ENCODE measurements around the gene RBM10. TPM values are rescaled to one million over a fixed set of nuclear protein-coding genes. Genes with fewer than 3 reads are reported as not detected.

RBM10 gene
- total RNA-seq, 1 donor from 2014 or later, result 27.1 TPM

DNA sequence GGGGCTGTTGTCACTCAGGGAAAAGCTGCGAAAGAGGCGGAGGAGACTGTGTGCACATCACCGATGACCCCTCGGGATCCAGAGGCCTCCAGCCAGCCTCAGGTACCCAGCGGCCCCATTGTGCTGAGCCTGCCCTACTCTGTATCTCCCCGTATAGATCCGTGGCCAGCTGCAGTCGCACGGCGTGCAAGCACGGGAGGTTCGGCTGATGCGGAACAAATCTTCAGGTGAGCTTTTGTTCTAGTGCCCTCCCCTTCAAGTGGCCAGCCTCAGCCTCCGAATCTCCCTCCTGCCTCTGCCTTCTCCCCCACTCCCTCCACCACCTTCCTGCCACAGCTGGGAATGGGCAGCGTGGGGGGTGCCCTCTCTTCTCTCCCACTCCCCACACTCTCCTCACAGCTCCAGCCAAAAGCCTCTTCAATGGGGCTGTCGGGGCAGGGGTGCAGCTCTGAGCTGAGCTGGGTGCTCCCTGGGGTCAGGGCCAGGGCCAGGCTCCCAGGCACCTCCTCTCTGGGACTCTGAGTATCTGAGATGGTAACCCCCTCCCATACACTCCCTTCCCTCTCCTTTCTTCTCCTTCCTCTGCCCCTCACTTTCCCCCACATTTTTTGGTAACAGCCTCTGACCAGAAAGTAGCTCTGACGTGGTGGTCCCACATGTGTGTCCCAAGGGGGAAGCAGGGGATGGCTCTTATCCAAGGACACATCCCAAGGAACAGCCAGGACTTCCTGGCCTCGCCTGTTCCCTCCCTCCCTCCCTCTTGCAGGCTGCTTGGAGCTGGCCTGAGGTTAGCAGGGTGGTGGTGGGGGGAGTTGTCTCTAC, 28.2 kb downstream of the RBM10 start:
- peak; percentile 68 for DNase-seq (ENCODE audit: low spot score)
- intact Hi-C loops (cut with DNase I), result no loop called here

DNA sequence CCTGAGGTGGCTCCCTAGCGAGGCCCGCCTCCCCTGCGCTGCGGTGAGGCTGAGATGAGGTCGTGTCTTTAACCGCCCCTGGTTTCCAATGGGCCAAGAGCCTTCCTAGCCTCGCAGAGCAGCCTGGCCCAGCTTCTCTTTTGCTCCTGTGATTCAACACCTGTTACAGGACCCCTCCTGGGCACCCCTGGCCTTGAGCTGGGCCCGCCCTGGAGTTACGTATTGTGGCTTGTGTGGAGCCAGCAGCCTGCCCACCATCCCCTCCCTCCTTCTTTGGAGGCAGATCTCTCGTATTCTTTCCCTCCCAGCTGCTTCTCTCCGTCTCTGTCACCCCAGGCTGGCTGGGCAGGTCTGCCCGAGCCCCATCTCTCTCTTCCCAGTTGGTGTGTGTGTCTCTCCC, 29.4 kb downstream of the RBM10 start:
- intact Hi-C loops (cut with DNase I), result no loop called here
- peak; percentile 61 for DNase-seq (ENCODE audit: low spot score)

DNA sequence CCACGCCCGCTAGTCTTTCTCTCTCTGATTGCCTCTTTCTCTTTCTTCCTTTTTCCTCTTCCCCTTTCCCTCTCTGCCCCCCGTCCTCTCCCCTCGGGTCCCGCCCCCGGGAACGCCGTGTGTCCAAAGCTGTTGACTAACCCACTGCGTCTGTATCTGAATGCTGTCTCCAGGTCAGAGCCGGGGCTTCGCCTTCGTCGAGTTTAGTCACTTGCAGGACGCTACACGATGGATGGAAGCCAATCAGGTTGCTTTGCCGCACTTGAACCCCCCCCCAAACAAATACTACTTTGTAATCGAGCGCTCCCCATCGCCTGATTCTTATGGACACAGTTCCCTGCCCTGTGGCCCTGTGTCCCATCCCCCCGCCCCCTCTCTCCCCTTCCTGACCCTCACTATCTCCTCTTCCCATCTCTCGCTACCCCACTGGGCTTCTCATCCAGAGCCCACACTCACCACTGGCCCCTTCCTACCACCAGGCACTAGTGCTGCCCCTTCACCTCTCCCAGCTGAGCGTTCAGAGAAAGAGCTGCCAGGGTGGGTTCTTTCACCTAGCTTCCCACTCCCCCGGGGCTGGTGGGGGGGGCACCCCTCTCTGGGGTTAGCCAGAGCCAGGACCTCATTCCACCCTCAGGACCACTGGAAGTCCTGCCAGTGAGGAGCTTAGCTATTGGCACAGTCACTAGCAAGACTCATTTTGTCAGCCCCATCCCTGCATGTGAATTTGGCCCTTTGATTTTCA, 30.0 kb downstream of the RBM10 start:
- intact Hi-C loops (cut with DNase I), result no loop called here
- DNase-seq (ENCODE audit: low spot score), result peak; percentile 36

DNA sequence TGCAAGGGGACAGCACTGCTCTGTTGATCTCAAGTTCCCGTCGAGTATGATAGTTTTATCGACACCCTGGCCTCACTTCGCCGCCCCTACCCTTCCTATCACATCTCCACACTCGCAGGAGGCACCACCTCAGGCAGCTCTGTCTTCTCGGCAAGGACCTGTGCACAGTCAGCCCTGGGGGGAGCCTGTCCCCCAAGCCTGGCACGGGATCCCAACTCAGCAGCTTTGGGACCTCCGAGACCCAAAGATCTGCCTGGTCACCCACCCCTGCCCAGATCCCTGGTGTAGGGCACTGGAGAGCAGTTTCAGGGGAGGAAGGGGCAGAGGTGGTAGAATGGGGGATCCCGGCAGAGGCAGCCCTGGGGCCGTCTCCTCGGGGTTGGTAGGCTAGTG, 30.6 kb downstream of the RBM10 start:
- peak; percentile 55 for DNase-seq (ENCODE audit: low spot score)
- intact Hi-C loops (cut with DNase I), result no loop called here

DNA sequence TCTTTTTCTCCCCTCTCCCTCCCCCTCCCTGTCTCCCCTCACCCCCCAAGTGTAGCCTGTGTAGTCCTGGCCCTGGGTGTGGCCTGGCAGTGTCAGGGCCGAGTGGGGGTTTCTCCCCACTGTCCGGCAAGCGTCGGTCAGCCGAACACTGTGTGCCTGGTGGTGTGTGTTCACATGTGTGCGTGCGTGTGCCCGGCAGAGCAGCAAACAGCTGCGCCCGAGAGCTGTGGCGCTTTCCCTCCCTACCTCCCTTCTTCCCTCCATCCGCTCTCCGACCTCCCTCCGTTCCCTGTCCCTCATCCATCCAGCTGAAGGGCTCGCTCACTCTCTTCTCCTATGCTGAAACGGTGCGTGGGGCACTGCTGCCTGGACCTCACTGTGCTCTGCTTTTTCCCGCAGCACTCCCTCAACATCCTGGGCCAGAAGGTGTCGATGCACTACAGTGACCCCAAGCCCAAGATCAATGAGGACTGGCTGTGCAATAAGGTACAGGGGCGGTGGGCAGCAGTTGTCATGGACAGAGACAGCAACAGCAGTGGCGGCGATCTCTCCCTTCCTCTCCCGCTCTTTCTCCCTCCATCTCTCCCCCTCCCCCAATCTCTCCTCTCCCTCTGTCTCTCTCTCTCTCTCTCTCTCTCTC, 31.2 kb downstream of the RBM10 start:
- DNase-seq (ENCODE audit: low spot score), result peak; percentile 27
- intact Hi-C loops (cut with DNase I), result no loop called here

DNA sequence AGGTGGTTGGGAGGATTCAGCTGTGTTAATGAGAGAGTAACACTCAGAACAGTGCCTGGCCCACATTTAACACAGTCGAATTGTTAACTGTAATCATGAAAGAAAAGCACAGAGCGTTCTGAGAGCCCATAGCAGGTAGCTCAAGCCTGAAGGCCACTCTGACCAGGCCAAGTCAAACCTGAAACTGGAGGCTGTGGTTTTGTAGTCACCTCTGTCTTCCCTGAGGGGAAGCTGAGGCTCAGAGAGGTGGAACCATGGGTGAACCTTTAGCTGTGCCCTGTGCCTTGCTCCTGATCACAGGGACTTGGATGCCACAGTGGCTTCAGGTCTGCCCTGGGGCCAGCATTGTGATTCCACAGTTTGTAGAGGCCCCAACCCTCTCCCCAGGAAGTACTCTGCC, 32.1 kb downstream of the RBM10 start:
- peak; percentile 35 for DNase-seq (ENCODE audit: low spot score)
- intact Hi-C loops (cut with DNase I), result no loop called here

DNA sequence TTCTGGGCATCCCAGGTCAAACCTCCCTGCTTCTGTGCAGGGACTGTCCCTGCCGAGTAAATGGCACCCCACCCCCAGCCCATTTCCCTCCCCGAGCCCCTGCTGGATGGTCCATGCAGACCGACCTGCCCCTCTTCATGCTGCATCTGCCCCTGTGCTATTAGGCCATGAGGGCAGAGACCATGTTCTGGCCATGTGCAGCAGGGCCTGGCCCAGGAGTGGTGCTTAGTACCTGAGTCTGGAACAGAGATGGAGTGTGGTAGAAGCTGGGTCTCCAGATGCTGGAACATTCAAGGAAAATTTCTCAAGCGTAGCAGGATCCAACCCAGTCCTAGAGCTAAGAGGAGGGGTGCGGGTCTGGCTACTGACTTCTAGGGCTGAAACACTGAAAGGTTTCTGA, 33.3 kb downstream of the RBM10 start:
- intact Hi-C loops (cut with DNase I), result no loop called here
- no peak for DNase-seq (ENCODE audit: low spot score)

DNA sequence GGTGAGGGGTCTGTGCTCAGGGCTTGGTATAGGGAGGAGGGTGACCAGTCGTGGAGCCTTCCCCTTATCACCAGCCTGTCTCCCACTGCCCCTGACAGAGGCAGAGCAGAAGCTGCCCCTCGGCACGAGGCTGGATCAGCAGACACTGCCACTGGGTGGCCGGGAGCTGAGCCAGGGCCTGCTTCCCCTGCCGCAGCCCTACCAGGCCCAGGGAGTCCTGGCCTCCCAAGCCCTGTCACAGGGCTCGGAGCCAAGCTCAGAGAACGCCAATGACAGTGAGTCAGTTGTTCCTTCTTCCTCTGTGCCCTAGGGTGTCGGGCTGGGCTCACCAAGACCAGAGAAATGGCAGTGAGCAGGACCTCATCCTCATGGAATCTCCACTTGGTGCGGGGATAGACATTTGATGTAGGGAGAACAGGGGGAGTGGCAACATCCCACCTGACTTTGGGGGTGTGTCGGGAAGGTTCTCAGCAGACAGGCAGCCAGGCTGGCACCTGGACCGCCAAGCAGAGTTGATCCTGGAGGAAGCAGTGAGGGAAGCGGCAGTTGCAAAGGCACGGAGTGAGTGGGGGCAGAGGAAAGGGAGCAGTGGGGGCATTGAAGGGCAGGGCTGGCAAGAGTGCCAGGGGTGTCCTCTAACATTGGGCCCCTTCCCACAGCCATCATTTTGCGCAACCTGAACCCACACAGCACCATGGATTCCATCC, 34.4 kb downstream of the RBM10 start:
- DNase-seq (ENCODE audit: low spot score), result peak; percentile 82
- intact Hi-C loops (cut with DNase I), result no loop called here

DNA sequence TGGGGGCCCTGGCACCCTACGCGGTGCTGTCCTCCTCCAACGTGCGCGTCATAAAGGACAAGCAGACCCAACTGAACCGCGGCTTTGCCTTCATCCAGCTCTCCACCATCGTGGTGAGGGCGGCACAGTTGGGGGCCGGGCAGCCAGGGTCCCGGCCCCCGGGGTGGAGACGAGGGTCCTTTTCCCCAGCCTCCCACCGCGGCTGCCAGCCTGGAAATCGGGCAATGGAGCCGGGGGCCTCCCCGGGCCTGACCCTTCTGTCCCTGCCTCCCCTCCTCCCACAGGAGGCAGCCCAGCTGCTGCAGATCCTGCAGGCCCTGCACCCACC, 34.9 kb downstream of the RBM10 start:
- intact Hi-C loops (cut with DNase I), result no loop called here
- no peak for DNase-seq (ENCODE audit: low spot score)

DNA sequence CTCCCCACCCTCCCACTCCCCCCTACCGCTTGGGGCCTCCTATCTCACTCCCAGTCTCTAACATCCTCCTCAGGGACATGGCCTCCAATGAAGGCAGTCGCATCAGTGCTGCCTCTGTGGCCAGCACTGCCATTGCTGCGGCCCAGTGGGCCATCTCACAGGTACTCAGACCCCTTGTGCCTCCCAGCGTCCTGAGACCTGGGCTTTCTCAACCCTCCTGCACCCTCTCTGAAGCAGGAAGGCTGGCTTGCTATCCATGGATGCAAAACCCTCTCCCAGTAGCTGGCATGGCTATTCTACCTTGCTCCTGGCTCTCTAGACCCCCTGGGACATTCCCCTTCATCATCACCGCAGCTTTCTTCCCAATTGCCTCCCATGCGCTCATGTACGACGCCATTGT, 35.3 kb downstream of the RBM10 start:
- DNase-seq (ENCODE audit: low spot score), result no peak
- intact Hi-C loops (cut with DNase I), result no loop called here

DNA sequence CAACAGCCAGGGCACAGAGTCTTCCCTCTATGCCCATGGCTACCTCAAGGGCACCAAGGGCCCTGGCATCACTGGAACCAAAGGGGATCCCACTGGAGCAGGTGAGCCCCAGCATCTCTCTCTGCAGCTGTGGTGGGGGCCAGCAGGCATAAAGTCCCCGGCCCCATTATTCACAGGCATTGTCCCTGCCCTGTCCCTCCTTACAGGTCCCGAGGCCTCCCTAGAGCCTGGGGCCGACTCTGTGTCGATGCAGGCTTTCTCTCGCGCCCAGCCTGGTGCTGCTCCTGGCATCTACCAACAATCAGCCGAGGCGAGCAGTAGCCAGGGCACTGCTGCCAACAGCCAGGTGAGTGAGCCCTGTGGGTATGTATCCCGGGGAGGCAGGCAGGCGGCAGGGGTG, 36.3 kb downstream of the RBM10 start:
- DNase-seq (ENCODE audit: low spot score), result no peak
- intact Hi-C loops (cut with DNase I), result no loop called here

DNA sequence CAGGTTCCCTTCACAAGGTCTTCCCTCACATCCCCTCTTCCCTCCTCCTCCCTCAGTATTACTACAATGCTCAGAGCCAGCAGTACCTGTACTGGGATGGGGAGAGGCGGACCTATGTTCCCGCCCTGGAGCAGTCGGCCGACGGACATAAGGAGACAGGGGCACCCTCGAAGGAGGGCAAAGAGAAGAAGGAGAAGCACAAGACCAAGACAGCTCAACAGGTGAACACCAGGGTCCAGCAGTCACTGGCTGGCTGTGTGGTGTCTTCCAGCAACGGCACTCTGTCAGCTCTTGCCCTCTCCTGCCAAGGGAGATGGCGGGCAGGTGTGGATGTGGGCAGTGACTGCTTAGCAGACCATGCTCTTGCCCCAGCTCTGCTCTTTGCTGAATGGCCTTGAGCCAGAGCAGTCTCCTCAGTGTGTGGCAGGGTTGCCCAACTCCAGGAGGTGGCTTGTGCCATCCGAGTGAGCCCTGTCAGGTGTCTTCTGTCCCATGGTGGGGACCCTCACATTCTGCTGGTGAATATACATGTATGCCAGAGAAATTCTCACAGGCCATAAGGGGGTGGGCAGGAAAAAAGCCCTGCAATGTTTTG, 37.2 kb downstream of the RBM10 start:
- intact Hi-C loops (cut with DNase I), result no loop called here
- no peak for DNase-seq (ENCODE audit: low spot score)

DNA sequence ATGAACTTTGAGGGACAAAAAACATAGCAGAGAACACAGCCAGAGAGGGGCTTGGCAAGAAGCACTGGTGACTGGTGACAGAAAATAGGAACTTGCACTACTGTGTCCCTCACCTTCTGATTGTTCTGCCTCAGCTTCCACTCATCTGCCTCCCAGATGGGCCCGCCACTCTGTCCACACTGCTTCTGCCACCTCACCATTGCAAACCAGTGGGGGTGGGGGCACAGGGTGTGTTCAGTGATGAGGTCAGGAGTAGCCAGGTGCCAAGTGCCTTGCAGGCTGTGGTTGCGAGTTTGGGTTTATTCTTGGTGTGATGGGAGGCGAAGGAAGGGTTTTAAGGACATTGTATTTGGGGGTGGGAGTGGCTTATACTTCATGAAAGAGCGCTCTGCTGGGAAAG, 39.5 kb downstream of the RBM10 start:
- intact Hi-C loops (cut with DNase I), result no loop called here
- no peak for DNase-seq (ENCODE audit: low spot score)

DNA sequence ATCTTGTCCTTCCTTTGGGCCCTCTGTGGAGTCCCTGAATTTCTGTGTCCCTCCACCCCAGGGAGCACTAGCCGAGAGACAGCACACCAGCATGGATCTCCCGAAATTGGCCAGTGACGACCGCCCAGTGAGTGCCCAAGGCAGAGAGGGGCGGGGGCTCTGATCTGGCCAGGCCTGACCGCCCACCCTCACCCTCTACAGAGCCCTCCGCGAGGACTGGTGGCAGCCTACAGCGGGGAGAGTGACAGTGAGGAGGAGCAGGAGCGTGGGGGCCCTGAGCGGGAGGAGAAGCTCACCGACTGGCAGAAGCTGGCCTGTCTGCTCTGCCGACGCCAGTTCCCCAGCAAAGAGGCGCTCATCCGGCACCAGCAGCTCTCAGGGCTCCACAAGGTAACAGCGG, 40.2 kb downstream of the RBM10 start:
- no peak for DNase-seq (ENCODE audit: low spot score)
- intact Hi-C loops (cut with DNase I), result no loop called here

DNA sequence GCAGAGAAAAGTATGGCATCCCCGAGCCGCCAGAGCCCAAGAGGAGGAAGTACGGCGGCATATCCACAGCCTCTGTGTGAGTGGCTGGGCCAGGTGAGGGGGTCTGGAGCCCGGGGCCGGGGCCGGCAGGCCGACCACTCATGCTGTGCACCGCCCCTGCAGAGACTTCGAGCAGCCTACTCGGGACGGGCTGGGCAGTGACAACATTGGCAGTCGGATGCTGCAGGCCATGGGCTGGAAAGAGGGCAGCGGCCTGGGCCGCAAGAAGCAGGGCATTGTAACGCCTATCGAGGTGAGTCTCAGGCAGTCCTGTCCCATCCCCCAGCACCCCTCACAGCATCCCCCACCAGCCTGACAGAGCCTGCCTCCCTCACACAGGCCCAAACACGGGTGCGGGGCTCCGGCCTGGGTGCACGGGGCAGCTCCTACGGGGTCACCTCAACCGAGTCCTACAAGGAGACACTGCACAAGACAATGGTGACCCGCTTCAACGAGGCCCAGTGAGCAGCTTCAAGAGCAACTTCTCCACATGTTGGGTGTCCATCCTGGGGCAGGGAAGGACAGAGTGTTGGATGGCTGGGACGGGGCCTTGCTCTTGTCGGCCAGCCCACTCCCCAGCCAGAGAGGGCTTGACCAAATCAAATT, 41.2 kb downstream of the RBM10 start:
- intact Hi-C loops (cut with DNase I), result no loop called here

DNA sequence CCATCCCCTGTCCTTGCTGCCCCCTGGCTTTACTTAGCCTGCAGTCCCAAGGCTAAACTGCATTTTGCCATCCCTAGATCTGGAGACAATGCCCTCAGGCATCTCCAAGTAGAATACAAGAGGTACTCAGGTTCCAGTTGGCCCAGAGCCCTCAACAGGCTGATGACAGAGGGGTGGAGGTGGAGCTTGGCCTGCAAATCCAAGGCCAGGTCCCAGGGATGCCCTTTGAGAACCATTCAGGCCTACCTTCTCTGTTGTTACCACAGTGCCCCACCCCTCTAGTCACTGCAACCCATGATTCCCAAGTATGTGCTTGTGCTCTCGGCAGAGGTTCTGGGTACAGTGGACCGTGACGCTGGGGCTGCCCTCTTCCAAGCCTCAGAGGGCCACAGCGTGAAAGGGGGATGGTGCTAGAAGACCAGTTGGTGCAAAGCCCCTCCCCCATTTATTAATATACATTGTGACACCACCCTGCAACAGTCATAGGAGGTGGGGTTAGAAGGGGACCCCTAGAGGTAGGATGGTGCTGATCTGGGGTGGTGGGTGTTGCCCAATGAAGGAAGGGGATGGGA, 42.2 kb downstream of the RBM10 start:
- DNase-seq (ENCODE audit: low spot score), result no peak
- intact Hi-C loops (cut with DNase I), result no loop called here

More for the DNA sequence above, 41.2 kb downstream of the RBM10 start:
- no peak for DNase-seq (ENCODE audit: low spot score)

DNA sequence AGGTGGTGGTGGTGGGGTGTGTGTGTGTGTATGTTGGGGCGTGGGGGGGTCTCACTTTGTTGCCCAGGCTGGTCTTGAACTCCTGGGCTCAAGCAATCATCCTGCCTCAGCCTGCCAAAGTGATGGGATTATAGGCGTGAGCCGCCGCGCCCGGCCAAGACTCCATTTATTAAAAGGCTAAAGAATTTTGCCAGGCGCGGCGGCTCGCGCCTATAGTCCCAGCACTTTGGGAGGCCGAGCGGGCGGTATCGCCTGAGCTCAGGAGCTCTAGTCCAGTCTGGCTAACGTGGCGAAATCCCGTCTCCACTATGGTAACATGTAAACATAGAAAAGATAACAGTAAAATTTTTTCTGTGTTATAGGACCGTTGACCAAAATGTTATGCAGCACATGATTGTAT, 44.9 kb downstream of the RBM10 start:
- DNase-seq (ENCODE audit: low spot score), result no peak
- intact Hi-C loops (cut with DNase I), result loop anchor here (10.0 kb wide), 1 partner anchor 835 kb away; no protein-coding TSS in a partner anchor

DNA sequence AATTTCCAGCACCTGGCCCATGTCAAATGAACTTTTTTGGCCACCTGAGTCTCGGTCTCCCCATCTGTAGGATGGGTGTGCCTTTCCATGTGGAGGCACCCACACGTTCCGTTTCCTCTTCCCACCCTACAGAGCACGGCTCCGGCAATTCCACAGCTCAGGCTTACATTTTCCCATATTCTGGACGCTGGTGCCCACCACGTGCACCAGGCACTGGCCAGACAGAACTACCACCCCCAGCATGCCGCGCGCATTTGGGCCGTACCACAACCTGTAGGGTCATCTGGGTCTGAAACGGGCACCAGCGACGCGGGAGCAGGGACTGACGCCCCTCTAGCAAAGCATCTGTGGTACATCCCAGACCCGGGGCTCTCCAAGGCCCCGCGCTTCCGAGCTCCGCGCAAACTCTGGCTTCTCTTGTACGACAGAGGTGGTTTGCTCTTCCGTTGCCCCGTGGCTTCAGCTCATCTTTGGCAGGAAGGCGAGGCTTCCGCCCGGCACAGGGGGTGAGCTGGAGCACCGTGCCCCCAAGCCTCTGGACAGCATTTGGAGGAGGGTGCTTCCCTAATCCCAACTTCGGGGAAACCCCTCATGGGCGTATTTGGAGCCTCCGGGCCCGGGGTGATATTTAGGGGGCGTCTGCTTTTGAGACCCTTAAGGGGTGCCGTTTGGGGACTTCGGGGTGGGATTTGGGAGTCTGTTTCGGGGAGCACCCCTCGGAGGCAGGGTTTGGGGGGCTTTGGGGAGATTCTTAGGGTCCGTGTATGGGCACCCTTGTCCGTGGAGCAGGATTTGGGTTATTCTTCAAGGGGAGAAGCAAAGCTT, 45.6 kb downstream of the RBM10 start:
- intact Hi-C loops (cut with DNase I), result loop anchor here (10.0 kb wide), 1 partner anchor 834 kb away; no protein-coding TSS in a partner anchor
- peak; percentile 92 for DNase-seq (ENCODE audit: low spot score)
